ENCODE results near the gene IDH1.
"Not testable (repeated sequence)": the region's sequence is repeated elsewhere in the genome, so short reads cannot be mapped to it uniquely, and the experiment has no call there.

Gene IDH1

GRCh38 chr2:208267526-208267925 lies 12.7 kb upstream of the IDH1 start:
- Mint-ChIP-seq H3K4me1 (peaks cover 41% of the 10 kb centered on the region), H3K4me3 (peak overlapping the region; percentile 87 to 94)
- not testable (repeated sequence) for ATAC-seq, H3K9me3 Mint-ChIP-seq, DNase-seq, H3K27me3 Mint-ChIP-seq, H3K27ac Mint-ChIP-seq

GRCh38 chr2:208266936-208267335 lies 12.1 kb upstream of the IDH1 start:
- Mint-ChIP-seq H3K4me1 (peaks cover 41% of the 10 kb centered on the region), H3K27ac (peak overlapping the region in 1 of 2 donors; percentile 90), H3K9me3 (peaks cover 0 to 6% of the 10 kb centered on the region in 2 donors), H3K4me3 (peak overlapping the region; percentile 87 to 94), H3K27me3 (no peaks in the 10 kb centered on the region)
- ATAC-seq (no peak), DNase-seq (no peak)

- H3K27me3 Mint-ChIP-seq, result no peaks in the 10 kb centered on the region
- no peak for DNase-seq
- peak overlapping the region; percentile 87 to 94 for H3K4me3 Mint-ChIP-seq
- peak; percentile 15 for ATAC-seq
- peaks cover 0 to 6% of the 10 kb centered on the region in 2 donors for H3K9me3 Mint-ChIP-seq
- peaks cover 39% of the 10 kb centered on the region for H3K4me1 Mint-ChIP-seq
- peak overlapping the region; percentile 90 to 98 for H3K27ac Mint-ChIP-seq
Measured at GRCh38 chr2:208266553-208266893, 11.7 kb upstream of the IDH1 start.

- H3K27ac Mint-ChIP-seq, result peak within 1 kb of the TSS; percentile 90 to 98
- peaks cover 34% of the 10 kb centered on the region for H3K4me1 Mint-ChIP-seq
- ATAC-seq (peak; percentile 89), DNase-seq (peak; percentile 89 to 95)
- peaks cover 0 to 6% of the 10 kb centered on the region in 2 donors for H3K9me3 Mint-ChIP-seq
- H3K4me3 Mint-ChIP-seq, result peak within 1 kb of the TSS; percentile 87 to 94
- no peaks in the 10 kb centered on the region for H3K27me3 Mint-ChIP-seq
Measured at GRCh38 chr2:208265801-208266552, 11.1 kb upstream of the IDH1 start, which contains the start of gene PIKFYVE. PIKFYVE (plus strand) TSS chr2:208266255; CDS start chr2:208271520, 5,265 bp downstream.

- peak; percentile 66 for ATAC-seq
- H3K4me3 Mint-ChIP-seq, result peak overlapping the region; percentile 87 to 94
Measured at GRCh38 chr2:208265371-208265800, 10.5 kb upstream of the IDH1 start.

GRCh38 chr2:208256849-208257813 lies 2.3 kb upstream of the IDH1 start:
- not testable (repeated sequence) for ATAC-seq, H3K27ac Mint-ChIP-seq

More at GRCh38 chr2:208265371-208265800, 10.5 kb upstream of the IDH1 start:
- H3K27me3 Mint-ChIP-seq, result no peaks in the 10 kb centered on the region
- peak; percentile 58 to 59 for DNase-seq
- peaks cover 33% of the 10 kb centered on the region for H3K4me1 Mint-ChIP-seq
- peak overlapping the region; percentile 90 to 98 for H3K27ac Mint-ChIP-seq
- peaks cover 0 to 6% of the 10 kb centered on the region in 2 donors for H3K9me3 Mint-ChIP-seq

GRCh38 chr2:208256192-208256782 lies 1.4 kb upstream of the IDH1 start:
- H3K4me3 Mint-ChIP-seq, result peak overlapping the region in 1 of 2 donors; percentile 99
- no peak for ATAC-seq
- no peaks in the 10 kb centered on the region for H3K9me3 Mint-ChIP-seq
- peaks cover 16% of the 10 kb centered on the region for H3K4me1 Mint-ChIP-seq
- no peak overlapping the region for H3K27ac Mint-ChIP-seq
- H3K27me3 Mint-ChIP-seq, result no peaks in the 10 kb centered on the region
- no peak for DNase-seq

More at GRCh38 chr2:208256849-208257813, 2.3 kb upstream of the IDH1 start:
- not testable (repeated sequence) for H3K9me3 Mint-ChIP-seq, H3K4me3 Mint-ChIP-seq, H3K27me3 Mint-ChIP-seq, DNase-seq
- H3K4me1 Mint-ChIP-seq, result peaks cover 16% of the 10 kb centered on the region

- peaks cover 16% of the 10 kb centered on the region for H3K4me1 Mint-ChIP-seq
- H3K4me3 Mint-ChIP-seq, result peak overlapping the region; percentile 92 to 99
- no peaks in the 10 kb centered on the region for H3K27me3 Mint-ChIP-seq
- no peak overlapping the region for H3K27ac Mint-ChIP-seq
- ATAC-seq (peak; percentile 7), DNase-seq (no peak)
- H3K9me3 Mint-ChIP-seq, result no peaks in the 10 kb centered on the region
Measured at GRCh38 chr2:208255557-208256106, 761 bp upstream of the IDH1 start.

- no peaks in the 10 kb centered on the region for H3K9me3 Mint-ChIP-seq
- peak overlapping the region; percentile 92 to 99 for H3K4me3 Mint-ChIP-seq
- peak overlapping the region in 1 of 2 donors; percentile 83 for H3K27ac Mint-ChIP-seq
- H3K4me1 Mint-ChIP-seq, result peaks cover 16% of the 10 kb centered on the region
- DNase-seq (peak; percentile 82 to 85), ATAC-seq (peak; percentile 83)
- H3K27me3 Mint-ChIP-seq, result no peaks in the 10 kb centered on the region
Measured at GRCh38 chr2:208254118-208254870, 577 bp downstream of the IDH1 start.

- H3K27ac Mint-ChIP-seq, result no peak overlapping the region
- DNase-seq, result no peak
- H3K4me3 Mint-ChIP-seq, result peak overlapping the region; percentile 92 to 99
- no peaks in the 10 kb centered on the region for H3K27me3 Mint-ChIP-seq
- no peaks in the 10 kb centered on the region for H3K9me3 Mint-ChIP-seq
- peaks cover 16% of the 10 kb centered on the region for H3K4me1 Mint-ChIP-seq
- no peak for ATAC-seq
Measured at GRCh38 chr2:208253600-208254117, 1.2 kb downstream of the IDH1 start.

- Mint-ChIP-seq H3K27me3 (no peaks in the 10 kb centered on the region), H3K4me3 (peak overlapping the region; percentile 92 to 99), H3K4me1 (peaks cover 16% of the 10 kb centered on the region), H3K27ac (peak overlapping the region in 1 of 2 donors; percentile 59), H3K9me3 (no peaks in the 10 kb centered on the region)
- ATAC-seq, result no peak
- DNase-seq, result no peak
Measured at GRCh38 chr2:208252716-208253492, 2.0 kb downstream of the IDH1 start.

GRCh38 chr2:208251098-208251497 lies 3.8 kb downstream of the IDH1 start:
- Mint-ChIP-seq H3K4me3 (no peak overlapping the region), H3K9me3 (no peaks in the 10 kb centered on the region), H3K4me1 (peaks cover 16% of the 10 kb centered on the region), H3K27me3 (no peaks in the 10 kb centered on the region), H3K27ac (no peak overlapping the region)
- ATAC-seq (no peak), DNase-seq (no peak)

- Mint-ChIP-seq H3K9me3 (no peaks in the 10 kb centered on the region), H3K27me3 (no peaks in the 10 kb centered on the region), H3K4me1 (peaks cover 10% of the 10 kb centered on the region), H3K27ac (no peak overlapping the region), H3K4me3 (no peak overlapping the region)
- ATAC-seq (no peak), DNase-seq (no peak)
Measured at GRCh38 chr2:208250388-208250787, 4.5 kb downstream of the IDH1 start.

- no peaks in the 10 kb centered on the region for H3K27me3 Mint-ChIP-seq
- ATAC-seq, result no peak
- no peak overlapping the region for H3K4me3 Mint-ChIP-seq
- no peak for DNase-seq
- H3K4me1 Mint-ChIP-seq, result peaks cover 10% of the 10 kb centered on the region
- no peaks in the 10 kb centered on the region for H3K9me3 Mint-ChIP-seq
- no peak overlapping the region for H3K27ac Mint-ChIP-seq
Measured at GRCh38 chr2:208249296-208249695, 5.6 kb downstream of the IDH1 start.
